Lung (tissue), 12 donors: ENCODE measurements around the gene FKBP5. TPM values are rescaled to one million over a fixed set of nuclear protein-coding genes. Genes with fewer than 3 reads are reported as not detected.

Experiments used
- ATAC-seq: fragments of 200-7000 bp; cut with Tn5 transposase; one replicate; pipeline ENCODE4 v1.9.1; 2020; ENCODE audit warnings: moderate number of reproducible peaks; ENCODE audit not compliant: insufficient read depth, low FRiP score
- DNase-seq, 3 donors: peaks; one replicate each; pipeline ENCODE4 v3.0.0-alpha.2; 2013 to 2017
- H3K27ac ChIP-seq, 2 donors: one replicate each; pipeline ENCODE4 v1.5.1; 2013; ENCODE audit warnings: mild to moderate bottlenecking in 2 of 2, moderate library complexity in 2 of 2, control low read depth in 1 of 2, inconsistent platforms in 1 of 2, low read depth in 1 of 2, low read length in 1 of 2
- H3K27me3 ChIP-seq, 3 donors: one replicate each; pipeline ENCODE4 v1.5.1; 2013; ENCODE audit warnings: low read length in 2 of 3; ENCODE audit not compliant: control insufficient read depth in 3 of 3, insufficient read depth in 3 of 3
- H3K36me3 ChIP-seq, 4 donors: one replicate each; pipeline ENCODE4 v1.5.1; 2013; ENCODE audit warnings: low read length in 4 of 4, mild to moderate bottlenecking in 1 of 4, moderate library complexity in 1 of 4; ENCODE audit not compliant: control insufficient read depth in 4 of 4, insufficient read depth in 4 of 4
- H3K4me1 ChIP-seq, 5 donors: one replicate each; pipeline ENCODE4 v1.5.1; 2013; ENCODE audit warnings: low read length in 5 of 5, mild to moderate bottlenecking in 2 of 5, moderate library complexity in 1 of 5; ENCODE audit not compliant: control insufficient read depth in 5 of 5, insufficient read depth in 5 of 5
- H3K4me3 ChIP-seq: one replicate; pipeline ENCODE4 v1.5.1; 2013; ENCODE audit warnings: mild to moderate bottlenecking, control low read depth, moderate library complexity
- H3K9ac ChIP-seq, 2 donors: one replicate each; pipeline ENCODE4 v1.5.1; 2013; ENCODE audit warnings: low read length in 2 of 2, control low read depth in 1 of 2; ENCODE audit not compliant: insufficient read depth in 1 of 2
- H3K9me3 ChIP-seq, 4 donors: one replicate each; pipeline ENCODE4 v1.5.1; 2013; ENCODE audit warnings: low read length in 3 of 4, mild to moderate bottlenecking in 1 of 4, moderate library complexity in 1 of 4; ENCODE audit not compliant: control insufficient read depth in 4 of 4, insufficient read depth in 3 of 4
- WGBS, 2 donors: extraction: QIAGEN DNeasy Blood & Tissue Kit; methylation state at CpG; one replicate each; pipeline ENCODE4 v1.1.7; 2013; 5-methylcytosine and 5-hydroxymethylcytosine counted together
- polyA plus RNA-seq, 2 donors: library from polyadenylated mRNA; stranded (reverse); fragments of 200-250 nt; gene quantifications; one replicate each; pipeline ENCODE4 v1.2.1, GENCODE V29; 2013
- total RNA-seq, 2 donors: library from RNA; depleted of rRNA in 1 of 2; stranded (reverse); fragments of >200 nt in 1 of 2; gene quantifications; one replicate each; pipeline ENCODE4 v1.2.1, GENCODE V29; 2014 to 2021
- TF ChIP-seq, protein P1 (sequence below): IDR thresholded peaks from 2 replicates; pipeline ENCODE4 v1.5.1; 2012; ENCODE audit warnings: mild to moderate bottlenecking; ENCODE audit errors: control extremely low read depth, extremely low read depth
- donor health status: control.
- donor health status: control.
- donor health status: Bipolar disorder and iron deficiency.
- donor health status: healthy.
- donor health status: DM: yes; HTN: yes; CAD: no.

The FKBP5 gene
- total and polyA plus RNA-seq, 4 donors, result 25.9 to 245 (median 106) TPM

DNA sequence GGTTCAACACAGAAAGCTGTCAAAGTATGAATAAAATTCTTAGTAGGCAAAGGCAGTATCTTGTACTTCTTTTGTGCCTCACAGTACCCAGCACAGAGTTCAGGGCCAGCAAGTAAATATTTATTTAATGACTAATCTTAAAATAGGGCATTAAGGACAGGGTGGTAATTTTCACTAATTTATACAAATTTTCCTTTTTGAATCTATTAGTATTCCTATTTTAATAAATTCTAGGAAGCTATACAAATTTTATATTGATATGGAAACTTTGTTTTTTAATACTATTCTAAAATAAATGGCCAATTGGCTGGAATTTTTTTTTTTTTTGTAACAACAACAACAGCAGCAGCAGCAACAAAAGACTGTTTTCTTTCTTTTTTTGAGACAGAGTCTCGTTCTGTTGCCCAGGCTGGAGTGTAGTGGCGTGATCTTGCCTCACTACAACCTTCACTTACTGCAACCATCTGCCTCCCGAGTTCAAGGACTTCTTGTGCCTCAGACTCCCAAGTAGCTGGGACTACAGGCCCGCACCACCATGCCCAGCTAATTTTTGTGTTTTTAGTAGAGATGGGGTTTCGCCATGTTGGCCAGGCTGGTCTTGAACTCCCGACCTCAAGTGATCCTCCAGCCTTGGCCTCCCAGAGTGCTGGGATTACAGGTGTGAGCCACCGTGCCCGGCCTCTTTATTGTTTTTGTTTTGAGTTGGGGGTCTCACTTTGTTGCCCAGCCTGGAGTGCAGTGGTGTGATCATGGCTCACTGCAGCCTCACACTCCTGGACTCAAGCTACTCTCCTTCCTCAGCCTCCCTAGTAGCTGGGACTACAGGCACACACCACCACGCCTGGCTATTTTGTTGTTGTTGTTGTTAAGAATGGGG is 85.2 kb downstream of the FKBP5 start:
- no peak for DNase-seq
- TF ChIP-seq, protein P1, sequence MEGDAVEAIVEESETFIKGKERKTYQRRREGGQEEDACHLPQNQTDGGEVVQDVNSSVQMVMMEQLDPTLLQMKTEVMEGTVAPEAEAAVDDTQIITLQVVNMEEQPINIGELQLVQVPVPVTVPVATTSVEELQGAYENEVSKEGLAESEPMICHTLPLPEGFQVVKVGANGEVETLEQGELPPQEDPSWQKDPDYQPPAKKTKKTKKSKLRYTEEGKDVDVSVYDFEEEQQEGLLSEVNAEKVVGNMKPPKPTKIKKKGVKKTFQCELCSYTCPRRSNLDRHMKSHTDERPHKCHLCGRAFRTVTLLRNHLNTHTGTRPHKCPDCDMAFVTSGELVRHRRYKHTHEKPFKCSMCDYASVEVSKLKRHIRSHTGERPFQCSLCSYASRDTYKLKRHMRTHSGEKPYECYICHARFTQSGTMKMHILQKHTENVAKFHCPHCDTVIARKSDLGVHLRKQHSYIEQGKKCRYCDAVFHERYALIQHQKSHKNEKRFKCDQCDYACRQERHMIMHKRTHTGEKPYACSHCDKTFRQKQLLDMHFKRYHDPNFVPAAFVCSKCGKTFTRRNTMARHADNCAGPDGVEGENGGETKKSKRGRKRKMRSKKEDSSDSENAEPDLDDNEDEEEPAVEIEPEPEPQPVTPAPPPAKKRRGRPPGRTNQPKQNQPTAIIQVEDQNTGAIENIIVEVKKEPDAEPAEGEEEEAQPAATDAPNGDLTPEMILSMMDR, result no peak
- H3K4me1 ChIP-seq, result peaks cover 3 to 24% (median 11%) of the 10 kb centered on the region in 5 donors
- H3K9ac ChIP-seq, result no peak overlapping the region
- H3K27me3 ChIP-seq, result no peaks in the 10 kb centered on the region
- no peaks in the 10 kb centered on the region for H3K9me3 ChIP-seq
- 88 to 95% methylated on average over 9 of the region's 9 CpGs for WGBS, 2 donors
- H3K4me3 ChIP-seq, result no peak overlapping the region
- peaks cover 0 to 16% (median 4%) of the 10 kb centered on the region in 4 donors for H3K36me3 ChIP-seq
- peak overlapping the region; percentile 52 to 98 for H3K27ac ChIP-seq
- ATAC-seq, result no peak

DNA sequence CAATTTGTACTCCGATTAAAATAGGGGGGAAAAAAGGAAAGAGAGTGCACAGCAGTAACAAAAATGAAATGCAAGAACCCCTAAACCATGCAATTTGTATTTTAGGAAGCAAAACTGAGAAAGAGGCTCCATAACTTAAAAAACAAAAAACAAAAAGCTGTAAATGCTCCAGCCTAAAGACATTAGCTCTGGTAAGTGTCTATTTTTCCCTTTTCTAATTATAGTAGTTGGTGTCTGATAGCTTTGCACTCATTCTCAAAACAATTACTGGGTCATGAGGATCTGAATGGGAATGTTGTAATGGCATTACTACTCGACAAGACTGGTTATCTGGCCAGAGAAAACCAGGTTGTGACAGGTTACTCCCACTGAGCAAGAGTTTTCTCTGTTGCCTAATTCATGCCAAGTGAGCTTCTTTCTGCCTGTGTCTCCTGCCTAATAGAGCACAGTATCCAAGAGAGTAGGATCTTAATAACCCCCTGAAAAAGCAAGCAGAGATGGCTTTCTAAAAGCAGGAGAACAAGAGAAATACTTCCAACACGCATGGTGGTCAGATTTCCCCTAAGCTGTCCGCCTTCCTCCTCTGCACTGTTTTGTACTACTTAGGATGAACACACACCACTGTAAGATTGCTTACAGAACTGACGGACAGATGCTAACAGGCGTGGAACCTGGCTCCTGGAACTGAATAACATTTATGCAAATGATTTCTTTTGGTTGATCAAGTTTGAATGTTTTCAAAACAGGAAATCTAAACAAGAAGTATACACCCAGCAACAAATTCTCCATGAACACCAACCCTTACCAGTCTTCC is 86.4 kb downstream of the FKBP5 start:
- Histone ChIP-seq H3K4me1 (peaks cover 3 to 24% (median 11%) of the 10 kb centered on the region in 5 donors), H3K4me3 (no peak overlapping the region), H3K9ac (peak overlapping the region in 1 of 2 donors; percentile 70), H3K27me3 (no peaks in the 10 kb centered on the region), H3K36me3 (peaks cover 0 to 8% (median under 1%) of the 10 kb centered on the region in 4 donors), H3K9me3 (no peaks in the 10 kb centered on the region), H3K27ac (peak overlapping the region; percentile 79 to 98)
- ATAC-seq (no peak), DNase-seq (peak in 1 of 3 donors; percentile 32)
- WGBS, 2 donors, result 26 to 48% methylated on average over 6 of the region's 6 CpGs
- TF ChIP-seq, protein P1, result no peak

DNA sequence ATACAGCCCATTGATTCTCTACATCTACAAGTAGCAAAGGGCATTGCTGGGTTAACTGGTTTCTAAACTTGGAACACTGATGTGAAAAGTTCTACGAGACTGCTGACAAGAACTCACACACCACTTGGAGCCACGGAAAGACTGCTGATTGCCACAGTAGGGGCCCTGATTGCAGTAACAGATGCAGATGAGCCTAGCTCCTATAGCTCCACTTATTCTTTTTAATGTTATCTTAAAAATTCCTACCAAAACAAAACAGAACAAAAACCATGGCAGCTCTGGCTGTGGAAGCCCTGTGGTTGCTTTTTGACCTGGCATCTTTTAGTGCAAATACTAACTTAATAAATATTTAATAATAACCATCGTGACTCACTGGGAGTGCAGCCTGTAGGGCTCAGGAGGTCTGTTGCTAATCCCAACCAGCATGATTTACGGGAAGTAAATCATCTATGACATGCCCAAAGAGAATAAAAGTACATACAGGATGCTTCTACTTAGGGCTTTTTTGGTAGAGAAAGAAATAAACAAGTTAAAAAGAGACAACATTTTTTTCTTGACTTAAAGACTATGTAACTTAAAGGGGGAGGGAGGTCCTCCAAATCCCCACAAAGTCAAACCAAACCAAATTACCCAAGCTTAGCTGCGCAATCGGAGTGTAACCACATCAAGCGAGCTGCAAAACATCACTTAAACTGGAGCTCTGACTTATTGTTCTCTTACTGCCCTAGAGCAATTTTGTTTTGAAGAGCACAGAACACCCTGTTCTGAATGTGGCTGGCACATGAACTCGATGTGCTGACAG is 87.2 kb downstream of the FKBP5 start:
- Histone ChIP-seq H3K4me3 (no peak overlapping the region), H3K9me3 (no peaks in the 10 kb centered on the region), H3K36me3 (peaks cover 0 to 12% (median 4%) of the 10 kb centered on the region in 4 donors), H3K4me1 (peaks cover 3 to 27% (median 11%) of the 10 kb centered on the region in 5 donors), H3K27me3 (no peaks in the 10 kb centered on the region), H3K27ac (peak overlapping the region; percentile 84 to 98), H3K9ac (peak overlapping the region in 1 of 2 donors; percentile 70)
- DNase-seq (peak; percentile 49 to 66 (median 62)), ATAC-seq (peak; percentile 73)
- TF ChIP-seq, protein P1, result no peak
- WGBS, 2 donors, result 9 to 16% methylated on average over 8 of the region's 8 CpGs
